ENCODE measurements around the gene SLCO4A1. TPM values are rescaled to one million over a fixed set of nuclear protein-coding genes. Genes with fewer than 3 reads are reported as not detected.
A peak's percentile ranks its signal among the peaks of the same experiment; 100 is the strongest.

The SLCO4A1 gene
- total RNA-seq, 4 donors from 2014 or later, result 77.9 to 107 (median 81.5) TPM

- 83 to 85% methylated on average over 36 of the region's 36 CpGs for WGBS, 2 donors
- DNase-seq (ENCODE audit: low spot score in 2 of 2), result no peak
- TF ChIP-seq POLR2A (IDR thresholded peaks at IDR 0.05), result no peak
- no peak for TF ChIP-seq CTCF (IDR thresholded peaks at IDR 0.05)
- intact Hi-C loops (cut with DNase I; ENCODE audit: low total_unique reads), result loop anchor here (10.0 kb wide), 1 partner anchor 120 kb away; no protein-coding TSS in a partner anchor
- H3K4me3 ChIP-seq (ENCODE audit: low read depth, poor library complexity, severe bottlenecking), result no peak overlapping the region
Observed at GRCh38 chr20:62614085-62614960, 28.0 kb upstream of the SLCO4A1 start.

GRCh38 chr20:62614961-62615680, 27.2 kb upstream of the SLCO4A1 start:
- H3K4me3 ChIP-seq (ENCODE audit: low read depth, poor library complexity, severe bottlenecking), result no peak overlapping the region
- DNase-seq (ENCODE audit: low spot score in 2 of 2), result no peak
- 87 to 90% methylated on average over 34 of the region's 34 CpGs for WGBS, 2 donors
- intact Hi-C loops (cut with DNase I; ENCODE audit: low total_unique reads), result loop anchor here (10.0 kb wide), 1 partner anchor 120 kb away; no protein-coding TSS in a partner anchor
- TF ChIP-seq CTCF (IDR thresholded peaks at IDR 0.05) (no peak), POLR2A (IDR thresholded peaks at IDR 0.05) (no peak)

- H3K4me3 ChIP-seq (ENCODE audit: low read depth, poor library complexity, severe bottlenecking), result no peak overlapping the region
- TF ChIP-seq CTCF (IDR thresholded peaks at IDR 0.05) (no peak), POLR2A (IDR thresholded peaks at IDR 0.05) (no peak)
- no peak for DNase-seq (ENCODE audit: low spot score in 2 of 2)
- 87 to 88% methylated on average over 12 of the region's 12 CpGs for WGBS, 2 donors
- intact Hi-C loops (cut with DNase I; ENCODE audit: low total_unique reads), result loop anchor here (10.0 kb wide), 1 partner anchor 121 kb away; no protein-coding TSS in a partner anchor
Observed at GRCh38 chr20:62615750-62616251, 26.5 kb upstream of the SLCO4A1 start.

GRCh38 chr20:62616728-62617621, 25.3 kb upstream of the SLCO4A1 start:
- no peak overlapping the region for H3K4me3 ChIP-seq (ENCODE audit: low read depth, poor library complexity, severe bottlenecking)
- intact Hi-C loops (cut with DNase I; ENCODE audit: low total_unique reads), result loop anchor here (10.0 kb wide), 1 partner anchor 122 kb away; no protein-coding TSS in a partner anchor
- DNase-seq (ENCODE audit: low spot score in 2 of 2), result peak in 1 of 2 donors; percentile 94
- TF ChIP-seq POLR2A (IDR thresholded peaks at IDR 0.05), result no peak
- TF ChIP-seq CTCF (IDR thresholded peaks at IDR 0.05), result peak in 1 of 3 donors; percentile 60
- 32 to 34% methylated on average over 26 of the region's 26 CpGs for WGBS, 2 donors
